EH (cell line): Measurements from ENCODE around the gene LAMB4.

Experiments used
- DNase-seq: peaks from one replicate; pipeline ENCODE4 v3.0.0-alpha.2; 2015; ENCODE audit warnings: low read depth

The LAMB4 gene

DNA sequence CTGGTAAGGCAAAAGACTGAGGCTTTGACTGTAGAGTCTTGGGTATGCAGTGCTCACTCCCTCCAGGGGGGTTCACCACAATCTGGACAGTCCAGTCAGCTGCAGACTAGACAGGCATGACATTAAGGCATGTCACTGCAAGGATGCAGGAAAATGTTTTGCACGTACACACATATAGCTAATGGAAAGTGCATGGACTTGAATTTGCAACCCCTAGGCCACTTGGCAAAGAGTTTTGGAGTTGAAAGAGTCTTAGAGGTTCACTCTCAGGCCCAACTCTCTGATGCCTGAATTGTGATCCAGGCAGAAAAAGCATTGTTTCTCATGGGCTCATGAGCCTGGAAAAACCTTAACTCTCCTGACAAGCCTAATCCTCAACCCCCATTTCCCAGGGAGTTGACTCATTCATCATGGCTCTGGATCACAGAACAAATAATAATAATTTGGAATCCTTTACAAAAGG, 51.9 kb downstream of the LAMB4 start:
- peak; percentile 60 for DNase-seq

DNA sequence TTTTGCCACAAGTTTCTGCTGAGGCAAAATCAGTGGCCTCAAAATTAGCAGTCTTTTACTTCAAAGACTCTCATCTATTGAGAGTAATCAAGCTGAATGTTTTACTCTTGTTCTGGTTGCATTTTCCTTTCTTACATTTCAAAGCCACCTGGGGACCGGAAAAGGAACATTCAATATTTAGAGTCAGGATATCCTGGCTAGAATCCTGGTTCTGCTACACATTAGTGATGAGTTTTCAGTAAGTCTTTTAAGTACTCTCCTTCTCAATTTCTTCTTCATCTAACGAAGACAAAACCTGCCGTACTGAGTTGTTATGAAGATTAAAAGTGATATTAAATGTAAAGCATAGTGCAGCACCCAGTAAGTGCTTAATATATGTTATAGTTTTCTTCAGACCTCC, 52.5 kb downstream of the LAMB4 start:
- DNase-seq, result no peak

DNA sequence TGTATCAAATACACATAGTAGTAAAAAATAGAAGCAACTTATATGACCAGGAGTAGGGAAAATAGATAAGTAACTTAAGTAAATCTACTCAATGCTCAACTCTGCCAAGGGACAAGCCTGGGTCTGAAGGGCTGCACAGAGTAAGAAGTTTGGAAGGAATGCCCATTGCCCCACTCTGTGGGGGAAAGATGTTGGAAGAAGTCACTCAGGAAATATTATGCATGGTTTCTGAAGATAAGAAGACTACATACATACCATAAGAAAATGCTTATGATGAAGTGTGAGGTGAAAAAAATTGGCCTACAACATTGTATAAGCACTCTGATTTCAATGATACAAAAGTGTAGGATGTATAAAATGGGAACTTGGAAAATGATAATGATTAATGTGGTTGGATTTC, 54.0 kb downstream of the LAMB4 start:
- no peak for DNase-seq

DNA sequence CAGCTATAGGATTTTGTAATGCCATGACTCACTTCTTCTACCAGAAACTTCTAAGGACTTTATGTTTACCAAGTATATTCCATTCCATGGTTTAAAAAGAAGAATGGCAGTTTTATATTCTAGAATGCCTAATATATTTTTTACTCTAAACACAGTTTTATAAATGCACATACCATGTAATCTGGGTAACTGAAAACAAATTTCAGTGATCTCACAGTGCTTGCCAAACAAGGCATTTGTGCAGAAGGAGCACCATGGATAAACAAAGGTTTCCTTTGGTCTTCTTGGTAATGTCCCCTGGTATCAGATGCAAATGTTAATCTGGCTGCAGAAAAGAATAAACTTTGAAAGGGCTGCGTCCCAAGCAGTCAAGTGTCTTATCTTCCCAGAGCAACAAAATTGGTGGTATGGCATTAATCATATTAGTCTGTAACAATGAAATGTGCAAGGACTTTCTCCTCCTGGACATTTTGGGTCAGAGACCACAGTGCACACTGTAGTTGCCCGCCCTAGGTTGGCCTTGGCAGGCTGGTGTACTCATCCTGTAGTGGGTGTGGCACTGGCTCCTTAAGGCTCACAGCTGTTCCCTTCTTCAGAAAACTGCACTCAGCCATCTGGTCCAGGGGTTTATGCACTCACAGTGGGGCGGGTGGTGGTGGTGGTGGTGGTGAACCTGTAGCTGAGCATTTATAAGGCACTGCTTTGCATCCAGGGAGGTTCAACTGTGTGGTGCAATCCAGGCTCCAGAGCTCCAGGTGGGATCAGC, 56.7 kb downstream of the LAMB4 start:
- no peak for DNase-seq

DNA sequence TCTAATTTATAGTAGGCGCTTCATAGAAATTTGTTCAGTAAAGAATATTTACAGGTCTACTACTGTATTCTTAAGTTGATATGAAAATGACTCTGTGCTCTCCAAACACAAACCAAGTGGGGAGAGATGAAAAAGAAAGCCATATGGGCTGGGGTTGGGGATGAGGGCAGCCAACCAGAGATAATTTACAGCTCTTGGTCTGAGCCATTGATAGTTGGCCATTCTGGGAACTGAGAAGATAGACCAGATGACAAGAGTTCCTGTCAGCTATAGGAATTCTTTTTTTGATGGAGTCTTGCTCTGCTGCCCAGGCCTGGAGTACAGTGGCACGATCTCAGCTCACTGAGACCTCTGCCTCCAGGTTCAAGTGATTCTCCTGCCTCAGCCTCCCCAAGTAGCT, 57.4 kb downstream of the LAMB4 start:
- no peak for DNase-seq

DNA sequence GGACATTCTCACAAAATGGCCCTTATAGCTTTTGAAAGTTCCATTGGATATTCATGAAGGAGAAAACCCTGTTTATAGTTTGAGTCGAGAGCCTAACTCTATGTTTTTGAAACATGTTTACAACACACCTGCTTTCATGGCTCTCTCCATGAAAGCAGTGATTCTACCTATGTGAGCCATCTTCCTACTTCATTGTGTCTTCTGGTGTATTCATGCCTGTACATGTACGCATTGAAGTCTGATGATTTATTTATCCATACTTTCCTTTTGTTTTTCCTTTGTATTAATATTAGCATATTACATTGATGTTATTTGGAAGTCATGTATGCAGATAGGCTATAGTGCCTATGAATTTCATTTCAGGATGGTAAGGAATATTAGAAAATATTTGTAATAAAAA, 58.0 kb downstream of the LAMB4 start:
- no peak for DNase-seq

DNA sequence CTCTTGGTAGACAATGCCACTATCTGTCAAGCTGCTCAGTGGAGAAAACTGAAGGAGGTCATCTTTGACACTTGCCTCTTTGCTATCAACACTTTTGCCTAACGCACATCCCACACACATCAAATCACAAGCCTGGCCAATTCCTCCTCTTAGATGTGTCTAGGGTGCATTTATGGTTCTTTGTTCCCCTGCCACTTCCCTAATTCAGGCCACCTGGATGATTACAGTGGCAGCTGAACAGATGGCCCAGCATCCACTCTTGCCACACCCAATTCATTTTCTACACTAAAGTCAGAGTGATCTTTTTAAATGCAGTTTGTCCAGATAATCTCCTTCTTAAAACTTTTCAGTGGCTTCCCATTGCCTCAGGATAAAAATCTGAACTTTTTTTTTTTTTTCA, 58.6 kb downstream of the LAMB4 start:
- no peak for DNase-seq

DNA sequence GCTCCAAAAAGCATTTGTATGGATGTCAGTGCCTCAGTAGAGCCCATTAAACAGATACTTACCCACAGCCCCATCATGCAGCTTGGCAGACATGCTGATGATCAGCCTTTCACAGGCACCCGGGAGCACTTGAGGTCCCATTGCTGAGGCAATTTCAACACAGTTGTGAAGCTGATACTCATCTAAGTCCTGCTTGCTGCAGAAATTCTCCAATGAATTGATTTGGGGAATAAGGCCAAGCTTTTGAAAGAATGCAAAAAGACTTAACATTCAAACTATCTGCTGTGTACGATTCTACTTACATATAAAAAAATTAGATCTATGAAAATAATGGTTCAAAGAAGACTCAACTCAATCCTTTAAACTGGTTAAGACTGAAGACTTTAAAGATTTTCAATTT, 60.5 kb downstream of the LAMB4 start:
- no peak for DNase-seq

DNA sequence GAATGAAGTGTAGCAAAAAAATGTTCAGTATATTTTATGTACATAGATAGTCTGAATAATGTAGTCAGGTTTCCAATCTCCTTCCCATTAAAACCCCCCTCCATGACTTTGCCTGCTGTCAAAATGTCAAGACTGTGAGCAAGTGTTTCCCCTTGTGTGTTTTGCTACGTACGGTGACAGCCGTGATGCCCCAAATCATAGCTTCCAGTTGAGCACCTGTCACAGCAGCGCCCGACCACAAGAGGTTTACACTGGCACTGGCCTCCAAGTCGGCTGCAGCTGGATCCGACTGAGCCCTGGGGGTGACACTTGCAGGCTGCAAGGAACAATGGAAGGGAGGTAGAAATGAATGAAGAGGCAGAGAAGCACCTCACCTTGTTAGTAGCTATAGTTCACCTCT, 62.3 kb downstream of the LAMB4 start:
- no peak for DNase-seq

DNA sequence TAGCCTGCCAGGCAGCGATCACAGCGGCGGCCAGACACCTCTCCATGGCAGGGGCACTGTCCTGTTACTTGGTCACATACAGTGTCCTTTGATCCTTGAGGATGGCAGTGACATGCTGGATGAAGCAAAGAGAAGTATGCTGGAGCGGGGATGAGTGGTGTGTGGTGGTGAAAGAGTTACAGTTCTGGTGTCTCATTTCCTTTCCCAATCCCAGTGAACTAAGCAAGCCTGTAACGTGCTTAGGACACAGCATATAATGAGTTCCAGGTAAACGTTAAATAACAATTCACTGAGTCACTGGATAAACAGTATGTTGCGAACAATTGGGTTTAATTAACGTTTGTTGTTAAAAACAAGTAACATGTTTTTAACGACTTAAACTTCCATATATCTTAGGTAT, 63.7 kb downstream of the LAMB4 start:
- no peak for DNase-seq

DNA sequence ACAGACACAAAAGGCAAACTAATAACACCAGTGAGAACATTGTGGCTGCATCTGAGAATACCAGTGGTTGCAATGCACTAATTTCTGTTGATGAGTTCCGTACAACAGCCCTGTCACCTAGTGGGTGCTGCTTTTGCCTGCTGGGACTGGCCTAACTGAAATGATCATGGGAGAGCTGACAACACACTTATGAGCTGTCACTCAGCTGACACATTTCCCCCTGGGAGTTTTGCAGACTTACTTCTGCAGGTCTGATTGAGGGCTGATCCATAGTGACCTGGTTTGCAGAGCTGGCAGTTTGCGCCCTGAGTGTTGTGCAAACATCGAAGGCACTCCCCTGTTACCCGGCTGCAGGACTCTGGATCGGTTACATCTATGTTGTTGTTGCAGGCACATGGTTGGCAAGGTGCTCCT, 66.6 kb downstream of the LAMB4 start:
- DNase-seq, result no peak

DNA sequence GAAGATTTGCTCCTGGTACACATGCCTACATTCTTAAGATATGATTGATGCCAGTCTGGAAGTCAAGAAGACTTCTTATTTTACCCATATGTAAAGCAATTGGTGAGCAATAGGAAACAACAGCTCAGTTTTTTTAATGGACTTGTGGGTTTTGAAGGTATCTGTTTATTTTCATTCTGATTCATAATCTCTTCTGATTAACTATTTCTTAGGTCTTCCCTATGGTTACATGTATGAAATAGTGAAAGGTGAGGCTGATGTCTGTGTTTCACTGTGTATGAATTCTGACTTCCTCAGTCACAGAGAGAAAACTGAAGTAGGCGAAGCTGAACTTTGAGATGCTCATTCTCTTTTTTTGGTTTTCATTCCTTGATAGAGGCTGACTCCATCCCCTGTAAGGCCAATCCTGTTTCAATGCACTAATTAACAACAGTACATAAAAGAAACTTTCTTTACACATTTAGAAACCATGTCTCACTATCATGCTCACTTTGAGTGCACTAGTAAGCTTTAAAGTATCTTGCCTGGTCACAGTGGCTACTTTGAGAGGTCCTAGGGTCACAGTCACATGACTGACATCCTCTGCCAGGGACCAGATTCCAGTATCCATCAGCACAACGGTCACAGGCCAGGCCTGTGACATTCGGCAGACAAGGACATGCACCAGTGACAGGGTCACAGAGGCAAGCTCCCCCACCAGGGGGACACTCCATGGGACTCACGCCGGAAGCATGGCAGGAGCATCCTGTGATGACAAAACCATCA, 67.7 kb downstream of the LAMB4 start:
- peak; percentile 43 for DNase-seq

DNA sequence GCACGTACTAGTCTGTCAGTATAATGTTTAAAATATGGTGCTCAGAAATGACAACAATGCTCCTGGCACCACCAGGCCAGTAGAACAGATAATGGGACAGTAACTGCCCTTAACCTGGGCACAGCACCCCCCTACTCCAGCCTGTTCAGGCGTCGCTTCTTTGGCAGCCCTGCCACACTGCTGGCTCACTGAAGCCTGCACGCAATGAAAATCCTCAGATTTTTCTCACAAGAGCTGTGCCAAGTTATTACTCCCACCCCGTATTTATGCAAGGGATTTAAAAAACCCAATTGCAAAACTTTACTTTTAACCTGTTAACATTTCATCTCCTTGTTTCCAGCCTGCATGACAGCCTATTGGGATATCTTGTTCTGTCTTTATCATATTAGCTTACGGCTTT, 70.6 kb downstream of the LAMB4 start:
- no peak for DNase-seq

DNA sequence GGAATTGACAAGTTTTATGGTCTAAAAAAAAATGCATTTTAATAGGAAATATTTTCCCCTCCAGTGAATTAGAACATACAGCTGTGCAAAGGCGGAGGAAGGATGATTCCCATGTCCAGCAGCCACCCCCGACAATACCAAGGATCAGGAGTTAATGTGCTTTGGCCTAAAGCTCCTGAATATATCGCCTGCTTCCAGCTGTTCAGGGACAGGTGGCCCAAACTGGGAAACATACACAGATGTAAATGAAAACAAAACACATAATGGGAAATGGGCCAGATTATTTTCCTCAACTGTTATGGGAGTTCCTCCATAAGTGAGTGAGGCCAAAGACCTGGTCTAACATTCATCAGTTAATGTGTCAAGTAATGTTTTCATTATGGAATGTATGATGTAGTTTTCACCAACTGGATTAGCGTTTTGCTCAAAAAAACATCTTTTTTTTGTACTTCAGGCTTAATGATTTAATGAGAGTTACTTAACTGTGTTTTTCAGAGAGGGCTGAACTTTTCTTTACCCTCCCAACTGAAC, 72.1 kb downstream of the LAMB4 start:
- DNase-seq, result no peak

DNA sequence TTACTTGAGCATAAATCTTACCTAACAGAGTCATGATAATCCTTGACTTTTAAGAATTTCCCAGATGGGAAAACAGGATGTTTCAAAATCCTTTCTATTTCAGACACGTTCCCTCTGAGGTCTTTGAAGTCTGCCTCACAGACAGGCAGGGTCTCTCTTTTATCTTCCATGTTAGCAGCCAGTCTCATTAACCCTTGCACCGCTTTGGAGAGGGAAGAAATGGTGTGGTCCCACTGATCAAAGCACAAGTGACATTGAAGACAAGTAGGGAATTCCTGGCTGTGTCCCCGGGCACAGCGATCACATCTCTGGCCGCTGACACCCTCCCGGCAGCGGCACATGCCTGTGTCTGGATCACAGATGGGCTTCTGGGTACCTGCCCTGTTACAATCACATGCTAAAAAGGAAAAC, 74.5 kb downstream of the LAMB4 start:
- no peak for DNase-seq

DNA sequence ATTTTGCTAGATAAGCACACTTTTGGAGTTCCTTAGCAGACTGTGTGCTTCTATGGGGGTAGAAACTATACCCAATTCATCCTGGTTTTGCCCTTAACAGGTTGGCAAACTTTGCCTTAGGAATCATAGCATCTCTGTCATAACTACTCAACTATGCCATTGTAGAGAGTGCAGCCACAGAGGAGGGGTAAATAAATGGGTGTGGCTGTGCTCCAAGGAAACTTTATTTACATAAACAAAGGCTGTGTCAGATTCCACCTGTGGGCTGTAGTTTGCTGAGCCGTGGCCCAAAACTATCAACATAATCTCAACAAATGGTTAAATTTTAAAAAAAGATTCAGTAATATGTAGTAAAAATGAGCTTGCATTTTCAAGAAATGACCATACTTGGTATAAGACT, 75.6 kb downstream of the LAMB4 start:
- no peak for DNase-seq

DNA sequence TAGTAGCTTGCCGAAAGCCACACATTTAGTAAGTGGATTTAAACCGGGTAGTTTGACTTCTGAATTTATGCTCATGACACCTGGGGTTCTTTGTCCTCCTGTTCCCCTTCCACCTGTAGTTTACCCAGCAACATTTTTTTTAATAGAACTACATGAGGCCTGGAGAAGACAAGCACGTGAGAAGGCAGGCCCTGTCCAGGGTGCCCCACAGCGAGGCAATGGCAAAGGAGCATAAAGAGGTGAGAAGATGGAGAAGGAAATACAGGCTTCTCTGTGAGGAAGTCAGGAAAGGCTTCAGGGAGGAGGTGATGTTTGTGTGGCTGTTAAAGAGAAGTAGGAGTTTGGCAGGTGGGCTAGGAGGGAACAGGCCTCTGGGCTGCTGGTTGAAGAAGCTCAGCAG, 76.9 kb downstream of the LAMB4 start:
- no peak for DNase-seq

DNA sequence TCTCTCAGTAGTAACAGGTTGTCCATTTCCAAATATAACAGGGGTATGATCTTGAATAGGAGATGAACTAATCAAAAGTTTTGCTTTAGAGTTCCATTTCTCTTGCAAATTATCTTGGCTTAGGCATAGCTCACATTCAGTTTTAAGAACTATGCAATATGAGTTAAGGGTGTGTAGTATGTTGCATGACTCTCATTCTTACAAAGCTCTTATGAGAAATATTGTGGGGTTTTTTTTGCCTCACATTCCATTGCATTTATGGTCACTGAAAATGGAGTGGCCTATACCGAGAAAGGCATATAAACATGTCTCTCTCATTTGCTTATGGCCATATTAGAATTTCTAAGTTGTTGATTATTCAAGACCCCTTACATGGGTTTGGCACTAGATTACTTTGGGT, 78.7 kb downstream of the LAMB4 start:
- peak; percentile 28 for DNase-seq

DNA sequence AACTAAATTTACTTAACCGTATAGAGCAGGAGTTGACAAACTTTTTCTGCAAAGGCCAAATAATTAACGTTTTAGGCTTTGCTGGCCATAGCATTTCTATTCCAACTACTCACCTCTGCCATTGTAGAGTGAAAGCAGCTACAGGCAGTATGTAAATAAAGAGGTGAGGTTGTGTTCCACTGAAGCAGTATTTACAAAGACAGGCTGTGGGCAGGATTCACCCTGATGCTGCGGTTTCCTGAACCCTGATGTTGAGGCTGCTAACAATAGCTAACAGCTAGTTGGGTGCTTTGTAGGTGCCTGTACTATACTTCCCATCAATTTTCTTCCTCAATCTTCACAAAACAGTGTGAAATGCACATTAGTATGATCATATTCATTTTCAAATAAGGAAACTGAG, 80.2 kb downstream of the LAMB4 start:
- no peak for DNase-seq

DNA sequence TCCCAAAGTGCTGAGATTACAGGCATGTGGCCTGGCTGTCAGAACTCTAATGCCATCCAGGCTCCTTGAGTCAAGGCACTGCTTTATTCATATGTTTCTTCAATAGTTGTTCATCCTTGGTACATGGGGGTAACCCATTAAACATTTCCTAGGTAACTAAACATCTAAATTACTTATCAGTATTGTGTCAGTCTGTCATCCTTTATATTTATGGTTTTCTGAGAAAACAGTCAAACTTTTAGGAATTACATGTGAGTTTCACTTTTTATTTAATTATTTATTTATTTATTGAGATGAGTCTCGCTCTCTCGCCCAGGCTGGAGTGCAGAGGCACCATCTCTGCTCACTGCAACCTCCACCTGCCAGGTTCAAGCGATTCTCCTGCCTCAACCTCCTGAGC, 81.7 kb downstream of the LAMB4 start:
- DNase-seq, result no peak

DNA sequence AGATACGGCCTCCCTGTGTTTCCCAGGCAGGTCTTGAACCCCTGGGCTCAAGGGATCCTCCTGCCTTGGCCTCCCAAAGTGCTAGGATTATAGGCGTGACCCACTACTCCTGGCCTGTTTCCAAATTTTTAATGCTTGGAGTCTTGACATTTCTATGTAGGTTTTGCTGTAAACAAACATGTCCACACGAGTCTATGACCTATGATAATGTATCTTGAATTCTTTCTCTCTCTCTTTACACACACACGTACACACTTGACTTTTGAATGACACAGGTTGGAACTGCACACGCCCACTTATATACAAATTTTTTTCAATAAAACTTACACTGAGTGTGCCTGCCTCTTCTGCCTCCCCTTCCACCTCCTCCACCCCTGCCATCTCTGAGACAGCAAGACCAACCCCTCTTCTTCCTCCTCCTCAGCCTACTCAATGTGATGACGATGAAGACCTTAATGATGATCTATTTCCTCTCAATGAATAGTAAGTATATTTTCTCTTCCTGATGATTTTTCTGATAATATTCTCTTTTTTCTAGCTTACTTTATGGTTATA, 83.1 kb downstream of the LAMB4 start:
- no peak for DNase-seq

DNA sequence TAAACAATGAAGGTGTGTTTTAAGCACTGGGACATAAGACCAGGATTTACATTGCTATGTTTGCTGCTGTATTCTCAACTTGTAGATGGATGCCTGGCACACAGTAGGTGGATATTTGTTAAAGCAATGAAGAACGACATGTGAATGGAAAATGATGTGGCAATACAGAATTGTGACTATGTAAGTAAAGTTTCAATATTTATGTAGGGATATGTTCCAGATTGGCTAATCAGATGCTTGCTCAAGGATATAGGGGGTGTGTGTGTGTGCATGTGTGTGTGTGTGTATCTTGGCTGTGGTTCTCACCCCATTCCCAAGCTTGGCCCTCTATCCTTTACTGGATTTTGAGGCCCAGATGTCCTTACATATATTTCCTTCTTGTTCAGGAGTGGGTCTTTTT, 84.5 kb downstream of the LAMB4 start:
- DNase-seq, result no peak

DNA sequence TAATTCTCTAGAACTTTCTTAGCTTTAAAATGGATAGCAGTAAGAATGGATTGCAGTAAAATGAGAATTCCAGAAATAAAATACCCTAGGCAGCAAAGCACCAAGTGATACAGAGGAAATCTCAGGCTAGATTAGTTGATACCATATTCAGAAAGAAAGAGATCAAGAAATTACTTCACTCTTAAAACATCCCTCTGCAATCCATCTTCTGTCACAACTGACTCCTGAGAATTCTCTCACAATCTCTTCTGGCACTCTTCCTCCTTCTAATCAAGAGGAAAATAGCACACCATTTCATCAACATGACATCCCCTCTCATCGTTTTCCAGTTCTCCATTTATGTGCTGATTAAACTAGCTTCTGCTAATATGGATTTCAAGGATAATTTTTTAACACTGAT, 85.0 kb downstream of the LAMB4 start:
- peak; percentile 63 for DNase-seq
